ENCODE results near the gene CD101.

GRCh38 chr1:116954440-116954839, 47.1 kb upstream of the CD101 start:
- no peak for TF ChIP-seq POLR2A (IDR thresholded peaks at IDR 0.05; ENCODE audit: low read depth, low read length)
- no peak for TF ChIP-seq TAF1 (IDR thresholded peaks at IDR 0.05; ENCODE audit: low read depth, low read length)
- no peak for TF ChIP-seq SPI1 (IDR thresholded peaks at IDR 0.05; ENCODE audit: low read depth, low read length)
